ENCODE measurements around the gene MRPL12. TPM values are rescaled to one million over a fixed set of nuclear protein-coding genes. Genes with fewer than 3 reads are reported as not detected.

MRPL12 gene
- total and polyA plus RNA-seq, 4 donors, result 9.1 to 121 (median 59.3) TPM

- no peaks in the 10 kb centered on the region for H3K9me3 ChIP-seq (ENCODE audit: control insufficient read depth in 4 of 4, low read length in 3 of 4)
- WGBS, result 68% methylated on average over 30 of the region's 30 CpGs
- H3K4me3 ChIP-seq (ENCODE audit: low read depth in 1 of 3, low read length in 3 of 3), result peak overlapping the region; percentile 85 to 91 (median 89)
- peak overlapping the region; percentile 2 to 95 for H3K9ac ChIP-seq (ENCODE audit: low read depth in 1 of 2, low read length in 2 of 2)
- no peak for DNase-seq (ENCODE audit: low spot score)
- H3K4me1 ChIP-seq (ENCODE audit: control insufficient read depth in 4 of 4, insufficient read depth in 4 of 4, low read length in 3 of 4), result peaks cover 11 to 25% (median 18%) of the 10 kb centered on the region in 4 donors
- H3K36me3 ChIP-seq (ENCODE audit: control insufficient read depth in 4 of 4, insufficient read depth in 3 of 4, low read depth in 1 of 4, low read length in 3 of 4), result peaks cover 0 to 10% (median 5%) of the 10 kb centered on the region in 4 donors
- no peaks in the 10 kb centered on the region for H3K27me3 ChIP-seq (ENCODE audit: control insufficient read depth in 4 of 4, insufficient read depth in 4 of 4, low read length in 3 of 4)
- no peak for TF ChIP-seq SP1 (IDR thresholded peaks at IDR 0.05)
- TF ChIP-seq, protein P1, sequence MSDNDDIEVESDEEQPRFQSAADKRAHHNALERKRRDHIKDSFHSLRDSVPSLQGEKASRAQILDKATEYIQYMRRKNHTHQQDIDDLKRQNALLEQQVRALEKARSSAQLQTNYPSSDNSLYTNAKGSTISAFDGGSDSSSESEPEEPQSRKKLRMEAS (IDR thresholded peaks at IDR 0.05), result no peak
- no peak for TF ChIP-seq EGR1 (IDR thresholded peaks at IDR 0.05; ENCODE audit: low read depth in 2 of 2)
- TF ChIP-seq YY1 (IDR thresholded peaks at IDR 0.05), result peak; percentile 38
- H3K27ac ChIP-seq (ENCODE audit: low read depth in 1 of 2, low read length in 2 of 2), result peak overlapping the region in 1 of 2 donors; percentile 81
Observed at GRCh38 chr17:81665205-81666091, 37.7 kb upstream of the MRPL12 start.

DNA sequence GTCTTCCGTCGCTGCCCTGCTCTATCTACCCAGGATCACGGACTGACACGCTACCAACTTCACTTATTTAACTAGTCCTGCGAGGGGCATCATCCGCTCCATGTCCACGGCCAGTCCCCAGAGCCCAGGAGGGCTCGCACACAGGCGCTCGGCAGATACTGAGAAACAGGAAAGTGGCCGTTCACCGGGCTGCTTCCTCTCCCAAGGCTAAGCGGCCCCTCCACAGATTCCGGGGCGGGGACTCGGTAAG lies 37.1 kb upstream of the MRPL12 start:
- peak overlapping the region; percentile 85 to 91 (median 89) for H3K4me3 ChIP-seq (ENCODE audit: low read depth in 1 of 3, low read length in 3 of 3)
- peaks cover 0 to 13% (median 6%) of the 10 kb centered on the region in 4 donors for H3K36me3 ChIP-seq (ENCODE audit: control insufficient read depth in 4 of 4, insufficient read depth in 3 of 4, low read depth in 1 of 4, low read length in 3 of 4)
- no peaks in the 10 kb centered on the region for H3K27me3 ChIP-seq (ENCODE audit: control insufficient read depth in 4 of 4, insufficient read depth in 4 of 4, low read length in 3 of 4)
- H3K9me3 ChIP-seq (ENCODE audit: control insufficient read depth in 4 of 4, low read length in 3 of 4), result no peaks in the 10 kb centered on the region
- no peak for TF ChIP-seq FOXA2 (IDR thresholded peaks at IDR 0.05)
- TF ChIP-seq RAD21 (IDR thresholded peaks at IDR 0.05), result no peak
- no peak for TF ChIP-seq NR2F2 (IDR thresholded peaks at IDR 0.05)
- TF ChIP-seq ZBTB33 (IDR thresholded peaks at IDR 0.05), result no peak
- TF ChIP-seq HNF4G (IDR thresholded peaks at IDR 0.05), result no peak
- TF ChIP-seq SP1 (IDR thresholded peaks at IDR 0.05), result no peak
- H3K27ac ChIP-seq (ENCODE audit: low read depth in 1 of 2, low read length in 2 of 2), result peak overlapping the region; percentile 49 to 81
- DNase-seq (ENCODE audit: low spot score), result no peak
- peak overlapping the region; percentile 2 to 95 for H3K9ac ChIP-seq (ENCODE audit: low read depth in 1 of 2, low read length in 2 of 2)
- H3K4me1 ChIP-seq (ENCODE audit: control insufficient read depth in 4 of 4, insufficient read depth in 4 of 4, low read length in 3 of 4), result peaks cover 11 to 25% (median 18%) of the 10 kb centered on the region in 4 donors
- WGBS, result under 1% methylated on average over 16 of the region's 16 CpGs

- H3K4me3 ChIP-seq (ENCODE audit: low read depth in 1 of 3, low read length in 3 of 3), result peak within 1 kb of the TSS; percentile 85 to 91 (median 89)
- DNase-seq (ENCODE audit: low spot score), result peak; percentile 95
- H3K27me3 ChIP-seq (ENCODE audit: control insufficient read depth in 4 of 4, insufficient read depth in 4 of 4, low read length in 3 of 4), result no peaks in the 10 kb centered on the region
- peak within 1 kb of the TSS; percentile 26 to 95 for H3K9ac ChIP-seq (ENCODE audit: low read depth in 1 of 2, low read length in 2 of 2)
- H3K27ac ChIP-seq (ENCODE audit: low read depth in 1 of 2, low read length in 2 of 2), result peak within 1 kb of the TSS; percentile 49 to 81
- under 1% methylated on average over 96 of the region's 96 CpGs for WGBS
- TF ChIP-seq NR2F2 (IDR thresholded peaks at IDR 0.05) (no peak), RXRA (IDR thresholded peaks at IDR 0.05) (no peak), FOXA1 (IDR thresholded peaks at IDR 0.05) (no peak), YY1 (IDR thresholded peaks at IDR 0.05) (peak; percentile 42), HNF4A (conservative IDR thresholded peaks at IDR 0.05) (no peak), ATF3 (IDR thresholded peaks at IDR 0.05) (no peak), GABPA (IDR thresholded peaks at IDR 0.05 in 1 of 2, conservative IDR thresholded peaks at IDR 0.05 in 1 of 2) (peak; percentile 90 to 97), JUND (IDR thresholded peaks at IDR 0.05) (no peak), FOXA2 (IDR thresholded peaks at IDR 0.05) (no peak), RAD21 (IDR thresholded peaks at IDR 0.05) (no peak), EGR1 (IDR thresholded peaks at IDR 0.05; ENCODE audit: low read depth in 2 of 2) (peak in 1 of 2 donors; percentile 30), SP1 (IDR thresholded peaks at IDR 0.05) (peak; percentile 73)
- TF ChIP-seq, protein P2, sequence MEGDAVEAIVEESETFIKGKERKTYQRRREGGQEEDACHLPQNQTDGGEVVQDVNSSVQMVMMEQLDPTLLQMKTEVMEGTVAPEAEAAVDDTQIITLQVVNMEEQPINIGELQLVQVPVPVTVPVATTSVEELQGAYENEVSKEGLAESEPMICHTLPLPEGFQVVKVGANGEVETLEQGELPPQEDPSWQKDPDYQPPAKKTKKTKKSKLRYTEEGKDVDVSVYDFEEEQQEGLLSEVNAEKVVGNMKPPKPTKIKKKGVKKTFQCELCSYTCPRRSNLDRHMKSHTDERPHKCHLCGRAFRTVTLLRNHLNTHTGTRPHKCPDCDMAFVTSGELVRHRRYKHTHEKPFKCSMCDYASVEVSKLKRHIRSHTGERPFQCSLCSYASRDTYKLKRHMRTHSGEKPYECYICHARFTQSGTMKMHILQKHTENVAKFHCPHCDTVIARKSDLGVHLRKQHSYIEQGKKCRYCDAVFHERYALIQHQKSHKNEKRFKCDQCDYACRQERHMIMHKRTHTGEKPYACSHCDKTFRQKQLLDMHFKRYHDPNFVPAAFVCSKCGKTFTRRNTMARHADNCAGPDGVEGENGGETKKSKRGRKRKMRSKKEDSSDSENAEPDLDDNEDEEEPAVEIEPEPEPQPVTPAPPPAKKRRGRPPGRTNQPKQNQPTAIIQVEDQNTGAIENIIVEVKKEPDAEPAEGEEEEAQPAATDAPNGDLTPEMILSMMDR (IDR thresholded peaks at IDR 0.05; ENCODE audit: low read depth, low read length, missing input control), result no peak
- TF ChIP-seq, protein P1 (IDR thresholded peaks at IDR 0.05), result no peak
- peaks cover 11 to 25% (median 18%) of the 10 kb centered on the region in 4 donors for H3K4me1 ChIP-seq (ENCODE audit: control insufficient read depth in 4 of 4, insufficient read depth in 4 of 4, low read length in 3 of 4)
- peaks cover 0 to 18% (median 7%) of the 10 kb centered on the region in 4 donors for H3K36me3 ChIP-seq (ENCODE audit: control insufficient read depth in 4 of 4, insufficient read depth in 3 of 4, low read depth in 1 of 4, low read length in 3 of 4)
- H3K9me3 ChIP-seq (ENCODE audit: control insufficient read depth in 4 of 4, low read length in 3 of 4), result no peaks in the 10 kb centered on the region
Observed at GRCh38 chr17:81666342-81667191, 36.6 kb upstream of the MRPL12 start, which contains the start of the genes CCDC137 and OXLD1. CCDC137 (plus strand) TSS chr17:81666737; CDS start chr17:81666767, 30 bp downstream. OXLD1 (minus strand) TSS chr17:81666605; CDS start chr17:81666577, 28 bp downstream.

Data from liver (tissue), 9 donors.